Stimulated activated CD8-positive, alpha-beta memory T cell treated with anti-CD3 and anti-CD28 coated beads, Interleukin-12 subunit alpha, Interleukin-12 subunit beta, amount 100 ng/mL, for 24 hours (primary cell): ENCODE data around the gene MAP3K7CL.
"Not testable (repeated sequence)": the region's sequence is repeated elsewhere in the genome, so short reads cannot be mapped to it uniquely, and the experiment has no call there.

Experiments
- DNase-seq: peaks from one replicate; pipeline ENCODE4 v3.0.0-alpha.2; 2020; ENCODE audit errors: extremely low read depth

The MAP3K7CL gene

DNA sequence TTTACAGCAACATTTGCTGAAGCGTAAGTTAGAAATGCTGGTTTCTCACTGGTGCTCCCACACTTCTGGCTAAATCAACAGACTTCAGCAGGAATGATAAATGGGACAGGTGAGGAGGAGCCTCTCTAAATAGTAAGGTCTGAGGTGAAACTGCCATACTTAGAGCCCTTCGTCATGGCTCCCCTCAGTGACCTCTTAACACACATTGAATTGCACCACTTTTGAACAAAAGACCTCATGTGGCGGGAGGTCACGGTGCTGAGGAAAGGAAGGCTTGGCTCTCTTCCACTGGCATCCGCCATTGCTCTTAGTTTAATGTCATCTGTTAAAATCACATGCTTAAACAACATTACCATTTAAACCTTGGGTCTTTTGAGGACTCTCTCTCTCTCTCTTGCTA, 3.4 kb downstream of the MAP3K7CL start:
- DNase-seq = no peak

DNA sequence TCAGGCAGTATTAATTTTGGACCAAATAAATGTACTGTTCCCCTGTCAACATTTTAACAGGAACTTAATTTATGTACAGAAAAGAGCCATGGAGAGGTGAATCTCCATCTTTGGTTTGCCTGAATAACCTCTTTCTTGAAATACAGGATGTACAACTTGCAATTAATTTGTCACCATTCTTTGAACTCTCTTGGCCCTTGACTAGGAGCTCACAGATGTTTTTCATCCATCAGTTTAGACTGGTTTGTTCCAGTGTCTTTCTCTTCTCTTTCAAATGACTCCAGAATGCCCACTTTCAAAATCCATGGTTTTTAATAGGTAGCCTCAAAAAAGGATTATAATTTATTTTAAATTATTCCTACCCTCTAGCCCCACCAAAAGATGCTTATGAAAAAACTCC, 5.0 kb downstream of the MAP3K7CL start:
- no peak for DNase-seq

GRCh38 chr21:29136033-29136432, 5.6 kb downstream of the MAP3K7CL start:
- no peak for DNase-seq

- DNase-seq = no peak
Observed at GRCh38 chr21:29144736-29145353, 14.4 kb downstream of the MAP3K7CL start.

DNA sequence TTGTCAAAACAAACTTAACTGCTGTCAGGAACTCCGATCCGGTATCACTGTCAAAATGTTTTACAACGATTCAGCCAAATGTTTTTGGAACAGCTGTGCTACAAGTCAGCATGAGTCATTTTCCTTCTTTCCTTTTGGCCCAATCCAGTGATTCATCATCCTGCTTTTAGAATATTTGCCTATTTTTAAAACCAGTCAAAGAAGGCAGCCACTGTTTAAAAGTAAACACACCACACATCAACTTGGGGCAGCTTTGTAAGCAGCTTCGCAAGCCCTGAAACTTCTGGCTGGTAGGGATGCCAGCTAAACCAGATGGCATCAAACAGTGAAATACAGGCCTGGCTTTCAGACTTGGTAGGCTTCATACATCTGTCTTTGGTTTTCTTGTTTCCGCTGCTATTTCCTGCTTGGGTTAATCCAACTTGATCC, 14.9 kb downstream of the MAP3K7CL start:
- DNase-seq = no peak

- DNase-seq = no peak
Observed at GRCh38 chr21:29145852-29146453, 15.5 kb downstream of the MAP3K7CL start.

- no peak for DNase-seq
Observed at GRCh38 chr21:29146726-29147125, 16.3 kb downstream of the MAP3K7CL start.

- no peak for DNase-seq
Observed at GRCh38 chr21:29148530-29148929, 18.1 kb downstream of the MAP3K7CL start.

- no peak for DNase-seq
Observed at GRCh38 chr21:29149808-29150425, 19.5 kb downstream of the MAP3K7CL start.

DNA sequence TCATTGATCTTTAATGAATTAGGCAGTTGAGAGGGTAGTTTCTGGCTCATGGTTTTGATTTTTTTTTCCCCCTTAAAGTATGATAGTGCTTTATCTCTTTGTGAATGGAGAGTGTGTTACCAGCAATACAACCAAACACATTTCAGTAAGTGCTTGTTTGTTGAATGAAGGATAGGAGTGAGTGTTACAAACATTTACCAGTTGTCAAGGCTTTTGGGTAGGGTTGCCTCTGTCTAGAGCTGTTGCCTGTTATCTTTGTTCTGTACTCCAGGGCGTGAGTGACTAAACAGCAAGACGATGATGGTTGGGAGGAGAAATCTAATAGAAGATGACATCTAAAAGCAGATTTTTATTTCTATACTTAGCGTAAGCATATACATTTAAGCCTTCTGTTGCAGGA, 21.5 kb downstream of the MAP3K7CL start:
- DNase-seq = no peak

DNA sequence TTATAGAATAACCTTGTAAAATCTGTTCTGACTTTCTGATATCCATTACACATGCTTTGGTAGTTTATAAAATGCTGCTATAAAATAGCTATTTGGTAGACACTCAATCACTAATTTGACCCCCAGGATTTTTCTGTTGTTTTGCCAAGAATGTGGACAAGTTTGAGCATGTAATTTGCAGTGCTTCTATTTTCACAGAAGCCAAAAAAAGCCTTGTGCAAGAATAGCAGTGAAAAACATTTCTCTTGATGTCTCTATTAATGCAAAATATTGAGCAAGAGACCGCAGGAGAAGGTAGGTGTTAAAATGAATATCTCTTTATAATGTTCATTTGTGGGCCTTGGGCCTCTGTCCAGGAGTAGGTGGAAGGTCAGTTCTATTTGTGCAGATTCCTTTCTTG, 22.5 kb downstream of the MAP3K7CL start:
- DNase-seq = no peak

GRCh38 chr21:29154270-29154669, 23.8 kb downstream of the MAP3K7CL start:
- DNase-seq = no peak

DNA sequence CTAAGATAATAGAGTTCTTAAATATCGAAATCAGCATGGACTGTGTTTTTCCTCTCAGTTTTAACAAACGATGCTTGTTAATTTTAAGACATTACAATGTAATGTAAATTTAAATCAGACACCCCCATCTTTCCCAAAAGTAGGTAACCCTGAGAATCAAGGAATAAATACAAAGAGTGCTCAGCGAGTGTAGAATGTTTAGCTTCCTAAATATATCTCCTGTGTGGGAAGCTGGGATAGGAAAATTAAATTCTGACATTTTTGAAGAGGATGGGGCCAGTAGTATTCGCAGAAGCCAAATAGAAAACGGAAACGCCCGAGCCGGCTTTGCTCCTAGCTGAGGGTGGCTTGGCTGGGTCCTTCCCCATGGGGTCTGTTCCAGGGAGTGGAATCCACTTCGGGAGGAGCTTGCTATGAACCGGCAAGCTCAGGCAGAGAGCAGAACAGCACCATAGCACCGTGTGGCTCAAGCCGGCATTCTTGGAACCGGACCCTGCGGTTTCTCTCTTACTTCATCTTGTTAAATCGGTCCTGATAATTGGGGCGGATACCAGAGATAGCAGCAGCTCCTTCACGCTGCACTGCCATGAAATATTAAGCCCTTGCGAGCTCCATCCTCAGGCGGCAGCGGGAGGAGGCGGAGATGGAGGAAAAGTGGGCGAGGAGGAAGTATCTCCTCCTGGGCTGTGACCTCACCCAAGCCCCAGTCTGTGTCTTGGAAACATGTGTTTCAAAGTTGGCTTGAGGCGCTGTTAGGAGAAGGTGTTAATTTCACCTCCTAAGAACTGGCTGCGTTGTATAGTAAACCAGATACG, 24.9 kb downstream of the MAP3K7CL start:
- no peak for DNase-seq

DNA sequence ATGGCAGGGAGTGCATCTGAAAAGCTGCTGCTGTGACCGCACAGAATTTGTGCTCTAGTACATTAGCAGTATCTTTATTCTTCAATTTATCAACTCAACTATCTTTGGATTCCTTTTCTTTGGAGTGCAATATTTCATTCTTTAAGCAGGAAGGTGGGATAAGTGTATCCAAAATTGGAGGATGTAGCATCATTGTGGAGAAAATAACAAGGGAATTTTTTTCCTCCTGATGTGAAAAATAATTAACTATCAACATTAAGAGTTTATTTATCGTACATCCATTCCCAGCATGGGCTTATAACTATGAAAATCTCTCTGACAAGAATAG, 25.5 kb downstream of the MAP3K7CL start:
- DNase-seq = no peak

DNA sequence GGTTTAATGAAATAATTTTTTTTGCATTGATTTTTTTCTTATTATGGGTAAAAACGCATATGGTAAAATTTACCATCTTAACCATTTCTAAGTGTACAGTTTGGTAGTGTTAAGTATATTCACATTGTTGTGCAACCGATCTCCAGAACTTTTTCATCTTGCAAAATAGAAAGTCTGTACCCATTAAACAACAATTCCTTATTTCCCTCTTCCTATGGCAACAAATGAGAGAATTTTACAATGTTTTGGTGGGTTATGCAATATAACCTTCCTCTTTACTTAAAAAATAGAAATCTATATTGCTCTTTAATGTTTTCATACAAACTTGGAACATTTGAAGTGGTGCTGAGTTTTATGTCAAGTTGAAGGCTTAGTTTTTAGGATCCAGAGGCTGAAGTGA, 26.6 kb downstream of the MAP3K7CL start:
- no peak for DNase-seq

DNA sequence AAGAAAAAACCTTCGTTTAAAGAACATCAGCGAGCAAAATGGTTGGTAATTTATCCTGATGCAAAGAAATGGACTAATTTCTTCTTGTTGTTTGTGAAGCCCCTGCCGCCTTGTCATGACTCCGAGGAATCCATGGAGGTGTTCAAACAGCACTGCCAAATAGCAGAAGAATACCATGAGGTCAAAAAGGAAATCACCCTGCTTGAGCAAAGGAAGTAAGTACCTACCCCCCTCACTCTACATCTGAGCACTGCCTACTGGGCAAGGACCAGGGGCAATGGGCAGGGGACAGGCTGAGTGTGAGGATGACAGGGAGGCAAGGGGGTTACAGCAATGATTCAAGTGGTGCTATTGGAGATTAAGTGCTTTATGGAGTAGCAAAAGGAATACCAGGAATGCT, 29.4 kb downstream of the MAP3K7CL start:
- no peak for DNase-seq

DNA sequence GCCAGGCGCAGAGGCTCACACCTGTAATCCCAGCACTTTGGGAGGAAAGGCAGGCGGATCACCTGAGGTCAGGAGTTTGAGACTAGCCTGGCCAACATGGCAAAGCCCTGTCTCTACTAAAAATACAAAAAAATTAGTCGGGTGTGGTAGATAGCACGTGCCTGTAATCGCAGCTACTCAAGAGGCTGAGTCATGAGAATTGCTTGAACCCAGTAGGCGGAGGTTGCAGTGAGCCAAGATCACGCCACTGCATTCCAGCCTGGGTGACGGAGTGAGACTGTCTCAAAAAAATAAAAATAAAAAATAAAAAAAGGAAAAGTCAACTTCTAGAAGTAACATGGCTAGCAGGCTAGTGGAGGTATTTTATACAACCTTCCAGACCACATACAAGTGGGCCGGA, 32.4 kb downstream of the MAP3K7CL start:
- DNase-seq = not testable (repeated sequence)

GRCh38 chr21:29163341-29164115, 33.1 kb downstream of the MAP3K7CL start:
- DNase-seq = no peak

DNA sequence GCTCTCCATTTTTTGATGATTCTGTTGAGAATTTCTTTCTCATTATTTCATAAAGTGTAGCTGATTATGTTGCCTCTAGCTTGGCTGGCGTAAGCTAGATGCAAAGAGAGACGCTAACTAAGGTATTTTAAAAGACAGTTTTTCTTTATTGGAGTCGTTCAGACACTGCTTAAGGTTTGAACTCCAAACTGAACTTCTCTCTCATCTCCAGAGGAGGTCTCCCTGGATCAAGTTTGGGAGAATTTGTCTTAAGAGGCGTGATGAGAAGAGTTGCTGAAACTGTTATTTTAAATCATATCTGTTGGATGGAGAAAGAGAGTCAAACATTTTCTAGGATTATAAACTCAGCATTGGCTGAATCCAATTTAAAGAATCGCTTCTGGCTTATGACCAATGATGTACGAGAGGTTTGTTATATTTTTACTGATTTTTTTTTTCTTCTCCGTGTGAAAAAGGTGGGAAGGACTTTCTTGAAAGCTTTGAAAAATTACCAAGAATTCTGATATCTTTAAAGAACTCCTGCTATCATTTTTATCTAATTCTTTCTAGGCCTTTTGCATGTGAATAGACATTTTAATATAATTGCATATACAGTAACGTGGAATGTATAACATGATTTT, 34.0 kb downstream of the MAP3K7CL start:
- no peak for DNase-seq

- no peak for DNase-seq
Observed at GRCh38 chr21:29166323-29166722, 35.9 kb downstream of the MAP3K7CL start.

GRCh38 chr21:29166853-29167252, 36.4 kb downstream of the MAP3K7CL start:
- no peak for DNase-seq

DNA sequence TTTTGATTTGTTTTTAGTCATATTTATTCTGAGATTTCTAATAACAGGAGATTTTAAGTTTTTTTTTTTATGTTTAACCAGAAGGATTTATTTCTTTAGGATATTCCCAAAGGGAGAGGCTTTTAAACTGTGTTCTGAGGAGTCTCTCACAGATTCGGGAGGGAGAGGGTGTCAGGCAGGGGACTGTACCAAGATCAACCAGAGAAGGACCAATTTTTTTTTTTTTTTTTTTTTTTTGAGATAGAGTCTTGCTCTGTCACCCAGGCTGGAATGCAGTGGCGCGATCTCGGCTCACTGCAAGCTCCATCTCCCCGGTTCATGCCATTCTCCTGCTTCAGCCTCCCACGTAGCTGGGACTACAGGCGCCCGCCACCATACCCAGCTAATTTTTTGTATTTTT, 37.0 kb downstream of the MAP3K7CL start:
- not testable (repeated sequence) for DNase-seq
